Measurements from ENCODE around the gene STATH. TPM values are rescaled to one million over a fixed set of nuclear protein-coding genes. Genes with fewer than 3 reads are reported as not detected.
"Not testable (repeated sequence)": the region's sequence is repeated elsewhere in the genome, so short reads cannot be mapped to it uniquely, and the experiment has no call there.

Gene STATH, protein sequence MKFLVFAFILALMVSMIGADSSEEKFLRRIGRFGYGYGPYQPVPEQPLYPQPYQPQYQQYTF
- not detected for total RNA-seq

DNA sequence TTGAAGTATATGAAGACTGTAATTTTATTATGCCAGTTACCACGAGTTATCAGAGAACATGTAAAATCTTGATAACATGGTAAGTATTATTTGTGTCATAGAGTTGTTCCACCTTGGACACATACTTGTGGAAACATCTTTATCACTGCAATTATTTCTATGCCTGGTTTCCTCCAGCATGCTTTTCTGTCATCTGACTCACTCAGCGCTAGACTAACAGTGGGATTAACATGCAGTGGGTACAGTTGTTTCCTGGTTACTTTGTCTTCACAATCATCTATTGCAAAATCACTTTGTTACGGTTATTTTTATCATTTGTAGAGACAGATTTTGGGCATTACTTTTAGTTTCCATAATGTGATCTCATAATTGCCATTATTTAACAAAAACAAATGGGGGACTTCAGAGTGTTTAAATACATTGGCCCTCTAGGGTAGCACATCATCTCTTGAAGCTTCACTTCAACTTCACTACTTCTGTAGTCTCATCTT, at the start of gene STATH:
Gene STATH (plus strand): TSS at position 441 of the 491 bp plus-strand sequence. CDS start 2,472 bp downstream, outside the sequence.
- DNase-seq (ENCODE audit: low read depth in 2 of 3, low spot score in 2 of 3): no peak

DNA sequence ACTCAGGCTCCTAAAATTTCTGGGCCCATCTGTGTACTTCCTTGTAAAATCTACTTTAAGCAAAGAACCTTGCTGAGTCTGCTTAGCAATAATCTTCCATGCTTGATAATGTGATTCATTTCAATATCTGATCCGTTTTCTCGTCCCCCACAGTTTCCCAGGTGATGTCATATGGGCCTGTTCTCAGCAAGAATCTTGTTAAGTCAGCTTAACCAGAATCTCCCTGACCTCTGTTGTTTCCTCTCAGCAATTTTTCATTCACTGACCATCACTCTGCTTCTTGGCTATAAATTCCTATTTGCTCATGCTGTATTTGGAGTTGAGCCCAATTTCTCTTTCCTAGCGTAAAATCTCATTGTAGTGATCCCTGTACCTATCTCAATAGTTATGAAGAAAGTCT, 44.2 kb upstream of the STATH start:
- DNase-seq (ENCODE audit: low read depth in 2 of 3, low spot score in 2 of 3): no peak

DNA sequence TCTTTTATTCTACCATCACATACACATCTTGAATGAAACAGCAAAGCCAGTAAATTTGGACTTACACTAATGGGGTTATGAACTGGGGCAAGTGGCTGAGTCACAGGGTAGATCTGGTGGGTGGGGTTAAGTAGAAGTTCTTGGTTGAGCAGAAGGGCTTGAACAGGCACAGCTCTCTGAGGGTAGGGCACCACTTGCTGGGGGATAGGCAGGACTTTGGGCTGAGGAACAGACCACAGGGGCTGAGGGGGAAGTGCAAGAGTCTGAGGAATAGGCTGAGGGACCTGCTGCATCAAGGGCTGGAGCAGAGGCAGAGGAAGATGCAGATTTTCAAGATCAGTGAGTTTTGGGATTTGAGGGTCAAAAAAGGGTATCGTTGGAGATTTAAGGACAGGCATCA, 38.6 kb upstream of the STATH start:
- no peak for DNase-seq (ENCODE audit: low read depth in 2 of 3, low spot score in 2 of 3)

DNA sequence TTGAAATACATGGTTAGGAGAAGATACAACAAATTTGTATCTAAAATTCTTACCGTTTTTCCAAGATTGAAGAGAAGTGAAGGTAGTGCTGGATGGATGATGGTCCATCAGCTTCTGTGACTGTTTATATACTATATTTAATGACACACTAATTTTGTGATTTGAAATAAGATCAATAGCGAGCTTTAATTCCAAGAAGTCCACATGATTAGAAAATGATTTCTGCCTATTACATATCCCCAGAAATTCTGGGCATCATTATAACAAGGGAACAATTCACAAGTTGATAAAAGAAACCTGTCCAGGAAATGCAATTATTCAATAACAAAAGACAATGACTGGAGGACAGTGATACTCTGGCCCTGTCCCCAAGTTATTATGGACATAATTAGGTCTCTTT, 30.1 kb upstream of the STATH start, which contains the start of gene CSN2:
Gene CSN2 (minus strand): TSS at position 101 of the 400 bp plus-strand sequence. CDS start 4,733 bp downstream, outside the sequence.
- DNase-seq (ENCODE audit: low read depth in 2 of 3, low spot score in 2 of 3): no peak

DNA sequence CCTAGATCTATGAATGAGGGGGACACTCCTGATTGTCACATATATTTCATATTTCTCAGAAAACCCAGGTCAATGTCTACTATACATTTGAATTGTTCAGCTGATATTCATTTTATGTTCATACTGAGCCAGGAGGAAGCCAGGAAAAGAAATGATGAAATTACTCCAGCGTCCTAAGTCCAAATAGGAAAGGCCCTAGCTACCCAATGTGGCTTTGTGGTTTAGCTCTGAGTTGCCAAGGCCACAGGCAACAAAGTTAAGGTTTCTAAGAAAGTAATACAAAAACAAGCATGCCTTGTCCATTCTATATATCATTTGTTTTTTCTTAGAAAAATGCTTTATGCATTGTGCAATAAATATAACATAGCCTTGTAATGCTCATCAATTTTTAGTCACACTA, 25.7 kb upstream of the STATH start:
- DNase-seq (ENCODE audit: low read depth in 2 of 3, low spot score in 2 of 3): no peak

DNA sequence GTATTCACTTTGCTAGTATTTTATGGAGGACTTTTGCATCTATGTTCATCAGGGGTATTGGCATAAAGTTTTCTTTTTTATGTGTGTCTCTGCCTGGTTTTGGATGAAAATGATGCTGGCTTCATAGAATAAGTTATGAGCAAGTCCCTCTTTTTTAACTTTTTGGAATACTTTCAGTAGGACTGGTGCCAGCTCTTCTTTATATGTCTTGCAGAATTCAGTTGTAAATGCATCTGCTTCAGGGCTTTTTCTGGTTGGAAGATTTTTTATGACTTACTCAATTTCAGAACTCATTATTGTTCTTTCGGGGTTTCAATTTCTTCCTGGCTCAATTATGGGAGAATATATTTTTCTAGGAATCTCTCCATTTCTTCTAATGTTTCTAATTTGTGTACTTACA, 21.1 kb upstream of the STATH start:
- DNase-seq (ENCODE audit: low read depth in 2 of 3, low spot score in 2 of 3): no peak

DNA sequence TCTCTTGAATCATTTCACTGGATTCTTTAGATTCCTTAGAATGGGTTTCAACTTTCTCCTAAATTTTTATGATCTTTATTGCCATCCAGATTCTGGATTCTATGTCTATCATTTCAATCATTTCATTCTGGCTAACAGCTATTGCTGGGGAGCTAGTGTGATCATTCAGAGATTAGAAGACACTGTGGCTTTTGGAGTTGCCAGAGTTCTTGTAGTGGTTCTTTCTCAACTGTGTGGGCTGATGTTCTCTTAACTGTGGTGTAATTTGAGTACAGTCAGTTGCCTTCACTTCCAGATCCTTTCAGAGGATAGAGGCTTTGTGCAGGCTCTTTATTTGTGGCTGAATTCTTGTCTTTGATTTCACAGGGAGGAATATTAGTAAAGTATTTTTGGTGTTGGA, 18.2 kb upstream of the STATH start:
- no peak for DNase-seq (ENCODE audit: low read depth in 2 of 3, low spot score in 2 of 3)

DNA sequence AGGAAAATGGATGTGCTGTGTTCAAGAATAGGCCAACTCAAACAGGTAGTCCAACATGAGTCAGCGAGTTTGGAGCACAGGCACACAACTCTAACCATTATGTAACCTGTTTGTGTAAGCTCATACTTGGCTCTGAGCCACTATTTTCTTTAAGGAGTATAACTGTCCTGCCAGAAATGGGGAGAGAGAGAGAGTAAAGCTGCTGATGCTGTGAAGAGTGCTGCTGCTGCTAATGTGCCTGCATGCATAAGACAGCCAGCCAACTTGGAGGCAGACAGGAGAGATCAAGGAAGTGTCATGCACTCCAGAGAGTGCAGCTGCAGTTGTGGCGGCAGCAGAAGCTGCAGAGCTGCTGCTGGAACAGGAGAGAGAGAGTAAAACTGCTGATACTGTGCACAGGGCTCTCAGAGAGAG, 11.7 kb upstream of the STATH start:
- DNase-seq (ENCODE audit: low read depth in 2 of 3, low spot score in 2 of 3): no peak

DNA sequence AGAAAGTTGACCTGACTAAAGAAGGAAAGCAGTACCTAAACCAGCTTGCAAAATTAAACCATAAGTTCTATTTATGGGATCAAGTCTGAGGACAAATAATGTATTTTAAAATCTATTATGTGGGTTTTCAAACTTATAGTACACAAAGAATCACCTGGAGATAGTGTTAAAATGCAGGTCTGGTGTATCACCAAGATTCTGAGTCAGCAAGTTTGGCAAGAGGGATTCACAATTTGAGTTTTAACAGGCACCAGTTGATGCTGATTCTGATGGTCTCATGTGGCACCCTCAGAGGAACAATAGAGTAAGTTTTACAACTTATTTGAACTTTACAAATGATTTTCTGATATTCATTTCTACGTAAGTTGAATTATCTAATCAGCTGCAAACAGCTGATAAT, 9.1 kb upstream of the STATH start:
- DNase-seq (ENCODE audit: low read depth in 2 of 3, low spot score in 2 of 3): no peak

DNA sequence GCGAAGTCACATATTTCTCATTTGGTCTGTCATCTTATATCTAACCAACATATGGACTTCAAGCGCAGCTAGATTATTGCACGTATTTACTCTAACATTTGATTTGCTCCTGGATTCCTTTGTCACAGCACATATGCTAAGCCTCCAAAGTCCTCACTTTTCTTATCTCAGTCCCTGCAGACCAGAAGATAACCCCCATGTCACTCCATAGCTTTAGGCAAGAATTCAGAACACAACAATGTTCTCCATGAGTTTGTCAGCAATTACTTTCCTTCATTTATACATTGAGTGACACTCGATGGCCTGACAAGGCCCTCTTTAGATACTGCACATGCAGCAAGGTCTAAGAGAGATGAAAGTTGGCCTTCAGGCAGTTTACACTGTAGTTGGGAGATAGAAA, 4.8 kb upstream of the STATH start:
- no peak for DNase-seq (ENCODE audit: low read depth in 2 of 3, low spot score in 2 of 3)

DNA sequence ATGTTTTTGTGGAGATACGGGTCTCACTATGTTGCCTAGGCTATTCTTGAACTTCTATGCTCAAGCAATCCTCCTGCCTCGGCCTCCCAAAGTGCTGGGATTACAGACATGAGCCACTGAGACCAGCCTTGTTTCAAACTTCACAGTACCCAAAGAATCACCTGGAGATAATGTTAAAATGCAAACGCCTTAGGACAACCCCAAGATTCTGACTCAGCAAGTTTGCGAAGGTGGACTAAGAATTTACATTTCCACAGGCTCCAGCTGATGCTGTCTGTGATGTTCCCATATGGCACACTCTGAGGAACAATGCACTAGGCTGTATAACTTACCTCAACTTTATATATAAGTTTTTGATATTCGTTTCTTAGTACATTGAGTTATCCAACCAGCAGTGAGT, 984 bp upstream of the STATH start:
- no peak for DNase-seq (ENCODE audit: low read depth in 2 of 3, low spot score in 2 of 3)

DNA sequence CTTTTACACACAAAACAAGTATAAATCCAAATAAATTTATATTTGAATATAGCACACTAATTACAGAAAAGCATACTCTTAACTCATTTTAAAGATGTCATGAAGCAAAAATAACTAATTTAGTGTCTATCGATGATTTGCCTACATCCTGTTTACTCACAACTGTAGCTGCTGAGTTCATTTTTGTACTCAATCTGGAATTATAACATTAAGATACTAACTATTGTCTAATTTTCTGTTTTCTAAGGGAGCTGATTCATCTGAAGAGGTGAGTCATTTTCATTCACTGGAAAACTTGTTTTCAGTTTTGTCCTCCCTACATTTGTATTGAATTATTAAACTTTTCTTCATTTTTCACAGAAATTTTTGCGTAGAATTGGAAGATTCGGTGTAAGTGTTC, 3.7 kb downstream of the STATH start:
- no peak for DNase-seq (ENCODE audit: low read depth in 2 of 3, low spot score in 2 of 3)

DNA sequence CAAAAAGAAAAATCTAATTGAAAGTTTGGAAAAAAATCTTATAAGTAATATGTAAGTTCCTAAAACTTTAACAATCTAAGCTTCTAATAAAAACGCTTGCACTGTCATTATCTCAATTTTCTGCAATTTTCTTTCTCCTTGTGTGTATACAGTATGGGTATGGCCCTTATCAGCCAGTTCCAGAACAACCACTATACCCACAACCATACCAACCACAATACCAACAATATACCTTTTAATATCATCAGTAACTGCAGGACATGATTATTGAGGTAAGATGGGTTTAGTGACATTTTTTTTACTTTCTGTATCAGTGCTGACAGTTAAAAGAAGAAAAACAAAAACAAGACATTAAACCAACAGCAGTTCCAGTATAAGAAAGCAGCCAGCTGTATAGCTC, 4.9 kb downstream of the STATH start:
- DNase-seq (ENCODE audit: low read depth in 2 of 3, low spot score in 2 of 3): peak in 1 of 3 donors; percentile 10

DNA sequence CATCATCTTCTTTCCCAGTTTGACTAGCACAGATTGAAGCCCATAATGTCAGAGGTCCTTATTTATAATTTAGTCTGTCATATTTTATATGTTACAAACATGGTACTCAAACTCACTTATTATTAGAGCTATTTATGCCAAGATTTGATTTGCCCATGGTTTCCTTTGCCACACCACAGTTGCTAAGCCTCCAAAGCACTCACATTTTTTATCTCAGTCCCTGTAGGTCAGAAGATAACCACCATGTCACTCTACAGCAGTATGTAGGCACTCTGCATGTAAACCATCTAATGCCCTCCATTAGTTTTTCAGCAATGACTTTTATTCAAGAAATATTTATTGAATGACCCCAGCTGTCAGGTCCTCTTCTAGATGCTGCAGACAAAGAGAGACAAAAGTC, 6.7 kb downstream of the STATH start:
- no peak for DNase-seq (ENCODE audit: low read depth in 2 of 3, low spot score in 2 of 3)

DNA sequence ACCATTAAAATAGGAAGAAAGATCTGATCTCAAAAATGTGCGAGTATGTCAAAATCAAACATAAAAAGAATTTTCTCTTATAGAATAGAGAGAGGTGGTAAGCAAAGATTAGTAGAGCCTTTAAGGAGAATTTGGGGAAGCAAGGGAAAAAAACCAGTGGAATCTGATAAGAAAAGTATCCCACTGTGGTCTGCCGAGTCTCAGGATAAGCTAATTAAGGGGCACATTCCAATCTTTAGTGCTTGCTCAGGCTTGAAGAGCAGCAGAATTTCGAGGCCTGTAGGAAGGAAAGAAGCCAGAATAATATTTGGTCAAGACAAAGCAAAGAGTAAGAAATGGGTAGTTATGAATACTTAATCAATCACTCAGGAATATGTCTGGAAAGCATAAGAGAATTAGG, 13.0 kb downstream of the STATH start:
- no peak for DNase-seq (ENCODE audit: low read depth in 2 of 3, low spot score in 2 of 3)

DNA sequence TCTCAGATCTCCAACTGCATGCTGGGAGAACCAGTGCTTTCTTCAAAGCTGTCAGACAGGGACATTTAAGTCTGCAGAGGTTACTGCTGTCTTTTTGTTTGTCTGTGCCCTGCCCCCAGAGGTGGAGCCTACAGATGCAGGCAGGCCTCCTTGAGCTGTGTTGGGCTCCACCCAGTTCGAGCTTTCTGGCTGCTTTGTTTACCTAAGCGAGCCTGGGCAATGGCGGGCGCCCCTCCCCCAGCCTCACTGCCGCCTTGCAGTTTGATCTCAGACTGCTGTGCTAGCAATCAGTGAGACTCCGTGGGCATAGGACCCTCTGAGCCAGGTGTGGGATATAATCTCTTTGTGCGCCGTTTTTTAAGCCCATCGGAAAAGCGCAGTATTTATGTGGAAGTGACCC, 23.2 kb downstream of the STATH start:
- DNase-seq (ENCODE audit: low read depth in 2 of 3, low spot score in 2 of 3): not testable (repeated sequence)

DNA sequence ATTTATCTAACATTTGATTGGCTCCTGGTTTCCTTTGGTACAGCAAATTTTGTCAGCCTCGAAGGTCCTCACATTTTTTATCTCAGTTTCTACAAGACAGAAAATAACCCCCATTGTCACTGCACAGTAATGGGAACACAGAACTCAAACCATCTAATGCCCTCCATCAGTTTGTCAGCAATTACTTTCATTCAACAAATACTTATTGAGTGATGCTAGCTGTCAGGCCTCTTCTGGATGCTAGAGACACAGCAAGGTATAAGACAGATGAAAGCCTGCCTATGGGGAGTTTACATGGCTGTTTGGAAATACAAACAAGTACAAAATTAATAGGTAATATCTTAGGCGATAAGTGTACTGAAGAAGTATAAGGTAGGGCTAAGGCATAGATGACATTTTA, 27.5 kb downstream of the STATH start:
- DNase-seq (ENCODE audit: low read depth in 2 of 3, low spot score in 2 of 3): no peak

DNA sequence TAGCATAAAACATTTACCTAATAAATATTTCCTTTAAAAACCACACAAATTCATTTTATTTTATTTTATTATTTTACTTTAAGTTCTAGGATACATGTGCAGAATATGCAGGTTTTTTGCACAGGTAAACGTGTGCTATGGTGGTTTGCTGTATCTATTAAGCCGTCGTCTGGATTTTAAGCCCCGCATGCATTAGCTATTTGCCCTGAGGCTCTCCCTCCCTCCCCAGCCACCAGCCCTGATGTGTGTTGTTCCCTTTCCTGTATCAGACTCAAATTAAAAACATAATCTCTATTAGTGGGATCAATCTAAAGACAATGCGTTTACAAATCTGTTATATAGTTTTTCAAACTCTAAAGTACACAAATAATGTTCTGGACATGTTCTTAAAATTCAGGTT, 31.2 kb downstream of the STATH start:
- DNase-seq (ENCODE audit: low read depth in 2 of 3, low spot score in 2 of 3): no peak

DNA sequence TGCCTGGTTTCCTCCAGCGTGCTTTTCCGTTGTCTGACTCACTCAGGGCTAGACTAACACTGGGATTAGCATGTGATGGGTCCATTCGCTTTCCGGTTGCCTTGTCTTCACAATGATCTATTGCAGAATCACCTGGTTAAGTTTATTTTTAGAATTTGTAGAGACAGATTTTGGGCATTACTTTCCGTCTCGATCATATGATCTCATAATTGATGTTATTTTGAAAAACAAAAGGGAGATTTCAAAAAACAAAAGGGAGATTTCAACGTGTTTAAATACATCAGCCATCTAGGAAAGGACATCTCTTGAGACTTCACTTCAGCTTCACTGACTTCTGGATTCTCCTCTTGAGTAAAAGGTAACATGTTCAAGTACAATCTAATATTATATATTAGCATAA, 32.4 kb downstream of the STATH start, which contains the start of gene HTN3:
Gene HTN3 (plus strand): TSS at position 301 of the 400 bp plus-strand sequence. CDS start 2,282 bp downstream, outside the sequence.
- not testable (repeated sequence) for DNase-seq (ENCODE audit: low read depth in 2 of 3, low spot score in 2 of 3)

DNA sequence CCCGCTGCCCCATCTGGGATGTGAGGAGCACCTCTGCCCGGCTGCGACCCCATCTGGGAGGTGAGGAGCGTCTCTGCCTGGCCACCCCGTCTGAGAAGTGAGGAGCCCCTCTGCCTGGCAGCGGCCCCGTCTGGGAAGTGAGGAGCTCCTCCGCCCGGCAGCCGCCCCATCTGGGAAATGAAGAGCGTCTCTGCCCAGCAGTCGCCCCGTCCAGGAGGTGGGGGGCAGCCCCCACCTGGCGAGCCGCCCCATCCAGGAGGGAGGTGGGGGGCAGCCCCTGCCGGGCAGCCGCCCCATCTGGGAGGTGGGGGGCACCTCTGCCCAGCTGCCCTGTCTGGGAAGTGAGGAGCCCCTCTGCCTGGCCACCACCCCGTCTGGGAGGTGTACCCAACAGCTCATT, 41.8 kb downstream of the STATH start:
- DNase-seq (ENCODE audit: low read depth in 2 of 3, low spot score in 2 of 3): not testable (repeated sequence)

DNA sequence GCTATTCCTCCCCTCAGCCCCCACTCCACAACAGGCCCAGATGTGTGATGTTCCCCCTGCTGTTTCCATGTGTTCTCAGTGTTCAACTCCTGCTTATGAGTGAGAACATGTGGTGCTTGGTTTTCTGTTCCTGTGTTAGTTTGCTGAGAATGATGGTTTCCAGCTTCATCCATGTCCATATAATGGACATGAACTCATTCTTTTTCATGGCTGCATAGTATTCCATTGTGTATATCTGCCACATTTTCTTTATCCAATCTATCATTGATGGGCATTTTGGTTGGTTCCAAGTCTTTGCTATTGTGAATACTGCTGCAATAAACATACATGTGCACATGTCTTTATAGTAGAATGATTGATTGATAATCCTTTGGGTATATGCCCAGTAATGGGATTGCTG, 44.2 kb downstream of the STATH start:
- not testable (repeated sequence) for DNase-seq (ENCODE audit: low read depth in 2 of 3, low spot score in 2 of 3)

DNA sequence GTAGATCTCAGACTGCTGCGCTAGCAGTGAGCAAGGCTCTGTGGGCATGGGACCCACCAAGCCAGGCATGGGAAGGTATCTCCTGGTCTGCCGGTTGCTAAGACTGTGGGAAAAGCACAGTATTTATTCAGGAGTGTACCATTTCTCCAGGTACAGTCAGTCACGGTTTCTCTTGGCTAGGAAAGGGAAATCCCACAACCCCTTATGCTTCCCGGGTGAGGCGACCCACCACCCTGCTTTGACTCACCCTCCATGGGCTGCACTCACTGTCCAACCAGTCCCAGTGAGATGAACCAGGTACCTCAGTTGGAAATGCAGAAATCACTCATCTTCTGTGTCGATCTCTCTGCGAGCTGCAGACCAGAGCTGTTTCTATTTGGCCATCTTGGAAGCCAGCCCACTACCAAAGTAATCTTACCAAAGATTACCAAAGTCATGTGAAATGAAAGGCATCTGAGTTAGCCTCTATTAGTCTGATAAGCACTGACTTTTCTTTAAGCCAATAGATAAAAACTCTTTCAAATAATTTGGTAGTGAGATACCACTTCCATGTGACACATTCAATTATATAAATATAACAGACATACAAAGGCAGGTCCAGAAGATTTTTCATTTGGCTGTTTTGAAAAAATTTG, 46.0 kb downstream of the STATH start:
- DNase-seq (ENCODE audit: low read depth in 2 of 3, low spot score in 2 of 3): no peak

DNA sequence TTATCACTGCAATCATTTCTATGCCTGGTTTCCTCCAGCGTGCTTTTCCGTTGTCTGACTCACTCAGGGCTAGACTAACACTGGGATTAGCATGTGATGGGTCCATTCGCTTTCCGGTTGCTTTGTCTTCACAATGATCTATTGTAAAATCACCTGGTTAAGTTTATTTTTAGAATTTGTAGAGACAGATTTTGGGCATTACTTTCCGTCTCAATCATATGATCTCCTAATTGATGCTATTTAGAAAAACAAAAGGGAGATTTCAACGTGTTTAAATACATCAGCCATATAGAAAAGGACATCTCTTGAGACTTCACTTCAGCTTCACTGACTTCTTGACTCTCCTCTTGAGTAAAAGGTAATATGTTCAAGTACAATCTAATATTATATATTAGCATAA, 54.4 kb downstream of the STATH start, which contains the start of gene HTN1:
Gene HTN1 (plus strand): TSS at position 301 of the 400 bp plus-strand sequence. CDS start 2,639 bp downstream, outside the sequence.
- DNase-seq (ENCODE audit: low read depth in 2 of 3, low spot score in 2 of 3): not testable (repeated sequence)

Data from hematopoietic multipotent progenitor cell (in vitro differentiated cells).